Neutrophil (primary cell): Measurements from ENCODE around the gene GALNT18.

Experiments
- H3K27ac ChIP-seq: fragments of 200-600 bp; sonication (generic); 2 replicates; pipeline ENCODE4 v1.5.1; 2016; ENCODE audit warnings: mild to moderate bottlenecking, moderate library complexity
- H3K27me3 ChIP-seq: fragments of 200-600 bp; sonication (generic); 2 replicates; pipeline ENCODE4 v1.6.0; 2016; ENCODE audit warnings: mild to moderate bottlenecking
- H3K36me3 ChIP-seq: fragments of 200-600 bp; sonication (generic); 2 replicates; pipeline ENCODE4 v1.5.1; 2017
- H3K4me1 ChIP-seq, 2 experiments: fragments of 200-600 bp in 1 of 2; sonication (generic) in 1 of 2; 1 replicate in 1 of 2; 2 replicates in 1 of 2; pipeline versions ENCODE4 v1.5.1 to v1.6.1; 2013 to 2016; ENCODE audit warnings: low read depth in 1 of 2, low read length in 1 of 2, mild to moderate bottlenecking in 1 of 2, moderate library complexity in 1 of 2; ENCODE audit not compliant: control insufficient read depth in 1 of 2, insufficient read depth in 1 of 2
- H3K4me3 ChIP-seq, 2 experiments: fragments of 200-600 bp in 1 of 2; sonication (generic) in 1 of 2; 1 replicate in 1 of 2; 2 replicates in 1 of 2; pipeline ENCODE4 v1.5.1; 2013 to 2016; ENCODE audit warnings: low read depth in 1 of 2, low read length in 1 of 2, mild to moderate bottlenecking in 1 of 2, moderate library complexity in 1 of 2
- H3K9me3 ChIP-seq: fragments of 200-600 bp; sonication (generic); 2 replicates; pipeline ENCODE4 v1.5.1; 2016
- CTCF ChIP-seq: fragments of 200-600 bp; sonication (generic); IDR thresholded peaks from 2 replicates; pipeline ENCODE4 v1.5.1; 2016; ENCODE audit warnings: antibody characterized with exemption

The GALNT18 gene

GRCh38 chr11:11640152-11640551, 18.3 kb upstream of the GALNT18 start:
- H3K27me3 ChIP-seq, result no peaks in the 10 kb centered on the region
- no peak overlapping the region for H3K4me3 ChIP-seq
- H3K4me1 ChIP-seq, result no peaks in the 10 kb centered on the region
- H3K36me3 ChIP-seq, result no peaks in the 10 kb centered on the region
- H3K27ac ChIP-seq, result no peak overlapping the region
- H3K9me3 ChIP-seq, result no peaks in the 10 kb centered on the region
- no peak for TF ChIP-seq CTCF

- H3K27me3 ChIP-seq, result peaks cover 12% of the 10 kb centered on the region
- no peak overlapping the region for H3K27ac ChIP-seq
- H3K4me1 ChIP-seq, result no peaks in the 10 kb centered on the region
- no peak overlapping the region for H3K4me3 ChIP-seq
- no peaks in the 10 kb centered on the region for H3K9me3 ChIP-seq
- H3K36me3 ChIP-seq, result no peaks in the 10 kb centered on the region
- no peak for TF ChIP-seq CTCF
These were observed 14.9 kb upstream of the GALNT18 start for GRCh38 chr11:11636671-11637070.

GRCh38 chr11:11635443-11635842, 13.6 kb upstream of the GALNT18 start:
- no peaks in the 10 kb centered on the region for H3K9me3 ChIP-seq
- no peaks in the 10 kb centered on the region for H3K36me3 ChIP-seq
- peaks cover 12% of the 10 kb centered on the region for H3K27me3 ChIP-seq
- no peaks in the 10 kb centered on the region for H3K4me1 ChIP-seq
- no peak for TF ChIP-seq CTCF
- H3K4me3 ChIP-seq, result no peak overlapping the region
- H3K27ac ChIP-seq, result no peak overlapping the region

GRCh38 chr11:11629368-11629767, 7.6 kb upstream of the GALNT18 start:
- H3K27me3 ChIP-seq, result peaks cover 61% of the 10 kb centered on the region
- no peak overlapping the region for H3K4me3 ChIP-seq
- no peaks in the 10 kb centered on the region for H3K4me1 ChIP-seq
- TF ChIP-seq CTCF, result no peak
- H3K27ac ChIP-seq, result no peak overlapping the region
- H3K36me3 ChIP-seq, result no peaks in the 10 kb centered on the region
- H3K9me3 ChIP-seq, result no peaks in the 10 kb centered on the region

GRCh38 chr11:11628651-11629050, 6.8 kb upstream of the GALNT18 start:
- H3K36me3 ChIP-seq, result no peaks in the 10 kb centered on the region
- H3K9me3 ChIP-seq, result no peaks in the 10 kb centered on the region
- H3K27me3 ChIP-seq, result peaks cover 61% of the 10 kb centered on the region
- H3K4me1 ChIP-seq, result no peaks in the 10 kb centered on the region
- TF ChIP-seq CTCF, result no peak
- H3K4me3 ChIP-seq, result no peak overlapping the region
- no peak overlapping the region for H3K27ac ChIP-seq

- Histone ChIP-seq H3K27me3 (peaks cover 84% of the 10 kb centered on the region), H3K36me3 (no peaks in the 10 kb centered on the region), H3K4me1 (peaks cover 5 to 10% of the 10 kb centered on the region in 2 experiments), H3K9me3 (no peaks in the 10 kb centered on the region), H3K27ac (no peak overlapping the region), H3K4me3 (no peak overlapping the region)
- TF ChIP-seq CTCF, result no peak
These were observed 4.3 kb upstream of the GALNT18 start for GRCh38 chr11:11626128-11626527.
